Melanocyte of skin (primary cell): ENCODE measurements around the gene ACSL3. TPM values are rescaled to one million over a fixed set of nuclear protein-coding genes. Genes with fewer than 3 reads are reported as not detected.

ENCODE experiments used
- total RNA-seq, 2 donors: library from RNA; depleted of rRNA; stranded (reverse); fragments of >200 nt; gene quantifications; 2 replicates each; pipeline ENCODE4 v1.2.3, GENCODE V29; 2012

Gene ACSL3
- 100 to 1,000 TPM; 363 to 531 TPM for total RNA-seq

DNA sequence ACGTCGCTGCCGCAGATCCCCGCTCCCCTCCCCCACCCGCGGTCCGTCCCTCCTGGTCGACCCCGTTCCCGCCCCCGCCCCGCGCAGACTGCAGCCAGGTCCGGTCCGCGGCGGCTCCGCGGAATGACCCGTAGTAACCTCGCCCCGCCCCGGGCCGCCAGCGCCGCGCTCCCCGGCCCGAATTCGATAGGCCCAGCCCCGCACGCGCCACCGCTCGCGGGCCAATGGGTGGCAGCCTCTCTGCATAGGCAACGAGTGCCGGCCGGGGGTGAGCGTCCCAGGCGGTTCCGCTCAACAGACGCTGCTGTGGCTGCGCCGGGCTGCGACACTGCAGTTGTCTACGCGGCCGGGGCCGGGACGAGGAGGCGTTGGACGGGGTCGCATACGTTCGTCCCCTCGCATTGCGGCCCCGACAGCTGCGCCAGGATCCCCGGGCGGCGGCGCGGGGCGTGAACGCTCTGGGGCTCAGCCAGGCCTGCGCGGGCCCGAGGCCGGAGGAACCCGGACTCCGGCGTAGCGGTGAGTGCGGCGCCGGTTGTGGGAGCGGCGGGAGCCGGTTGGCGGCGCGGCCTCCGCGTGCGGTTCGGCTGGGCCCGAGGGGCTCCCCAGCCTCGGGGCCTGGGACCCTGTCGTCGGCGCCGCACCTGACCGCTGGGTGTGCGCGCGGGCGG, at the start of gene ACSL3:
Gene ACSL3, plus strand, starts transcription at position 297 of the 671 bp plus-strand sequence. CDS start 47,737 bp downstream, outside the sequence.

Other genes with a start within 250 kb of the ACSL3 start
- gene FARSB, start 204.9 kb upstream of the ACSL3 start, total RNA-seq, result 10 to 100 TPM; 15.5 to 31.0 TPM
- not detected for gene MOGAT1, start 189.4 kb upstream of the ACSL3 start, total RNA-seq
- gene KCNE4, start 191.2 kb downstream of the ACSL3 start, total RNA-seq, result 10 to 100 TPM in 1 of 2 donors, 1 to 10 TPM in 1; 4.8 to 17.3 TPM